Left colon (tissue), 2 donors: Measurements from ENCODE around the gene ARL5A. TPM values are rescaled to one million over a fixed set of nuclear protein-coding genes. Genes with fewer than 3 reads are reported as not detected.

Experiments
- total RNA-seq, 2 donors: library from RNA; stranded (reverse); fragmentation: NEBNext Ultra II Directional; extraction: Animal tissue kit (Norgen Biotek cat#: 25700); gene quantifications; one replicate each; pipeline ENCODE4 v1.2.1, GENCODE V29; 2021
- donor health status: DM: no; HTN: no; CAD: no.
- donor health status: DM: yes; HTN: yes; CAD: no.

Gene ARL5A
- total RNA-seq, 2 donors from 2014 or later, result 39.3 to 40.9 TPM

Other genes with a start within 250 kb of the ARL5A start
- under 1 TPM; 0.18 to 0.20 TPM for gene NEB, start 93.9 kb downstream of the ARL5A start, total RNA-seq